Neural cell (in vitro differentiated cells): ENCODE measurements around the gene FANCD2OS.

ENCODE experiments used
- EZH2 ChIP-seq: fragments of 200-600, 300-800 bp; shearing (Covaris generic), sonication (generic); IDR thresholded peaks from 2 replicates; pipeline ENCODE4 v1.6.1; 2014; ENCODE audit warnings: antibody characterized with exemption, low read length, borderline replicate concordance, mild to moderate bottlenecking; ENCODE audit not compliant: insufficient read depth, poor library complexity, severe bottlenecking
- TF ChIP-seq, protein P1 (sequence below): fragments of 450-650 bp; IDR thresholded peaks from 2 replicates; pipeline ENCODE4 v1.5.1; 2014; ENCODE audit warnings: antibody characterized with exemption, mild to moderate bottlenecking, moderate library complexity; ENCODE audit not compliant: poor library complexity, severe bottlenecking

DNA sequence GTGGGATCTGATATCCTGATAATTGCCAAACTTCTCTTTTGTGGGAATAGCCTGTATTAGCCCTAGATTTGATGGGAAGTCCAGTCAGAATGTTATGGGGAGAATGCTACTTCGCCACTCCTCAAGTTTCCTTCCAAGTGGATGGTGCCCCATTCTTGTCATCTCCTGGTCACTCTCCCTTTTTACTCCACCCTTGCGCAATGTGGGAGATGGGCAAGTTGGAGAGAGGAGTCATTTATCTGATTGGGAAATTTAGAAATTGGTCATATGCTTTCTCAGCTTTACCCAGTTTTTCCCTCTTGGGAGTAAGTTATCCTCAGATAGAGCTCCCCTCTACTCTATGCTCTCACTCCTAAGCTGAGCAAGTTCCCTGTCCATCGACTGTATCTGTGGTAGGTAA, 14.4 kb downstream of the FANCD2OS start:
- TF ChIP-seq, protein P1, sequence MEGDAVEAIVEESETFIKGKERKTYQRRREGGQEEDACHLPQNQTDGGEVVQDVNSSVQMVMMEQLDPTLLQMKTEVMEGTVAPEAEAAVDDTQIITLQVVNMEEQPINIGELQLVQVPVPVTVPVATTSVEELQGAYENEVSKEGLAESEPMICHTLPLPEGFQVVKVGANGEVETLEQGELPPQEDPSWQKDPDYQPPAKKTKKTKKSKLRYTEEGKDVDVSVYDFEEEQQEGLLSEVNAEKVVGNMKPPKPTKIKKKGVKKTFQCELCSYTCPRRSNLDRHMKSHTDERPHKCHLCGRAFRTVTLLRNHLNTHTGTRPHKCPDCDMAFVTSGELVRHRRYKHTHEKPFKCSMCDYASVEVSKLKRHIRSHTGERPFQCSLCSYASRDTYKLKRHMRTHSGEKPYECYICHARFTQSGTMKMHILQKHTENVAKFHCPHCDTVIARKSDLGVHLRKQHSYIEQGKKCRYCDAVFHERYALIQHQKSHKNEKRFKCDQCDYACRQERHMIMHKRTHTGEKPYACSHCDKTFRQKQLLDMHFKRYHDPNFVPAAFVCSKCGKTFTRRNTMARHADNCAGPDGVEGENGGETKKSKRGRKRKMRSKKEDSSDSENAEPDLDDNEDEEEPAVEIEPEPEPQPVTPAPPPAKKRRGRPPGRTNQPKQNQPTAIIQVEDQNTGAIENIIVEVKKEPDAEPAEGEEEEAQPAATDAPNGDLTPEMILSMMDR, result no peak
- TF ChIP-seq EZH2, result no peak
